ENCODE results near the gene PCSK5.

Gene PCSK5

DNA sequence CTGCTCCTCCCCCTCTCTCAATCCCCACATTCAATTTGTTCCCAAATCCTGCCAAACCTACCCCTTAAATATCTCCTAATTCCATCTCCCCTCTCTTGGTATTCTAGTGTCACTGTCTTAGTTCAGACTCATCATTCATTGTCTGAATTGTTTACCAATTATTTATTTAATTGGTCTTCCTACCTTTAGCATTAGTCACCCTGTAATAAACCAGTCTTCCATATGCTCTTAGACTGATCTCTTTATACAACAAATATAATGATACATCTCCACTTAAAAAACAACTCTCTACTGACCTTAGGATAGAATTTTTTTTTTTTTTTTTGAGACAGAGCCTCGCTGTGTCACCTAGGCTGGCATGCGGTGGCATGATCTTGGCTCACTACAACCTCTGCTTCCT is 452.4 kb downstream of the PCSK5 start:
- no peak for DNase-seq (ENCODE audit: low spot score)
- no peak for TF ChIP-seq CTCF (IDR thresholded peaks at IDR 0.05; ENCODE audit: borderline replicate concordance, control extremely low read depth, extremely low read depth, insufficient read depth, missing control alignments)
- in situ Hi-C loops (cut with MboI; ENCODE audit: low sequenced_read_pairs, unreplicated experiment) = no loop called here

DNA sequence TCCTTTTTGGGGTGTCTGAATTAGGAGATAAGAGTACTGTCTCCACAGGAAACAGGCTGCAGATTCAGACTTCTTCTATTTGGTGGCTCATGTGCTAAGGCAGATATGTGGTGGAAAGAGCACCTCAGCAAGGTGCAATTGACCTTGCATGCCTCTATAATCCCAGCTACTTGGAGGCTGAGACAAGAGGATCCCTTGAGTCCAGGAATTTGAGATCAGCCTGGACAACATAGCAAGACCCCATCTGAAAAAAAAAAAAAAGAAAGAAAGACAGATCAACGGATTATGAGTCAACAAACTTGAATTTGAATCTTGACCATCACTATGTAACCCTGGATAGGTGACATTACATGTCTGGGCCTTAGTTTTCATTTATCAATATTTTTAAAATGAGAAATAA is 459.4 kb downstream of the PCSK5 start:
- no peak for TF ChIP-seq CTCF (IDR thresholded peaks at IDR 0.05; ENCODE audit: borderline replicate concordance, control extremely low read depth, extremely low read depth, insufficient read depth, missing control alignments)
- in situ Hi-C loops (cut with MboI; ENCODE audit: low sequenced_read_pairs, unreplicated experiment) = no loop called here
- no peak for DNase-seq (ENCODE audit: low spot score)

- in situ Hi-C loops (cut with MboI; ENCODE audit: low sequenced_read_pairs, unreplicated experiment) = no loop called here
- TF ChIP-seq CTCF (IDR thresholded peaks at IDR 0.05; ENCODE audit: borderline replicate concordance, control extremely low read depth, extremely low read depth, insufficient read depth, missing control alignments) = no peak
- DNase-seq (ENCODE audit: low spot score) = no peak
These were observed 460.5 kb downstream of the PCSK5 start for GRCh38 chr9:76351006-76351405.

- in situ Hi-C loops (cut with MboI; ENCODE audit: low sequenced_read_pairs, unreplicated experiment) = no loop called here
- DNase-seq (ENCODE audit: low spot score) = no peak
- no peak for TF ChIP-seq CTCF (IDR thresholded peaks at IDR 0.05; ENCODE audit: borderline replicate concordance, control extremely low read depth, extremely low read depth, insufficient read depth, missing control alignments)
These were observed 461.6 kb downstream of the PCSK5 start for GRCh38 chr9:76352026-76352620.

- TF ChIP-seq CTCF (IDR thresholded peaks at IDR 0.05; ENCODE audit: borderline replicate concordance, control extremely low read depth, extremely low read depth, insufficient read depth, missing control alignments) = no peak
- in situ Hi-C loops (cut with MboI; ENCODE audit: low sequenced_read_pairs, unreplicated experiment) = no loop called here
- DNase-seq (ENCODE audit: low spot score) = no peak
These were observed 462.8 kb downstream of the PCSK5 start for GRCh38 chr9:76353280-76353679.

DNA sequence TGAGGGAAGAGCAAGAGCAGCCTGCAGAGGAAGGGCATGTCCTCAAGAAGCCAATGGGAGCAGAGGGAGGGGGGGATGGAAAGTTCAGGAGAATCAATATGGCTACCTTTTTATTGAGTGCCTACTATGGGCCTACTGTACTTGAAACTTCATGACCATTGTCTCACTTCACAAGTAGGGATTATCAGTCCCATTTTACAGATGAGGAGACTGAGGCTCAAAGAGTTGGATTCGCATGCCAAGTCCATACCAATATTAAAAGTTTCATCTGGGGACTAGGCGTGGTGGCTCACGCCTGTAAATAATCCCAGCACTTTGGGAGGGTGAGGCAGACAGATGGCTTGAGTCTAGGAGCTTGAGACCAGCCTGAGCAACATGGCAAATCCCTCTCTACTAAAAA is 463.7 kb downstream of the PCSK5 start:
- no peak for TF ChIP-seq CTCF (IDR thresholded peaks at IDR 0.05; ENCODE audit: borderline replicate concordance, control extremely low read depth, extremely low read depth, insufficient read depth, missing control alignments)
- in situ Hi-C loops (cut with MboI; ENCODE audit: low sequenced_read_pairs, unreplicated experiment) = no loop called here
- no peak for DNase-seq (ENCODE audit: low spot score)

DNA sequence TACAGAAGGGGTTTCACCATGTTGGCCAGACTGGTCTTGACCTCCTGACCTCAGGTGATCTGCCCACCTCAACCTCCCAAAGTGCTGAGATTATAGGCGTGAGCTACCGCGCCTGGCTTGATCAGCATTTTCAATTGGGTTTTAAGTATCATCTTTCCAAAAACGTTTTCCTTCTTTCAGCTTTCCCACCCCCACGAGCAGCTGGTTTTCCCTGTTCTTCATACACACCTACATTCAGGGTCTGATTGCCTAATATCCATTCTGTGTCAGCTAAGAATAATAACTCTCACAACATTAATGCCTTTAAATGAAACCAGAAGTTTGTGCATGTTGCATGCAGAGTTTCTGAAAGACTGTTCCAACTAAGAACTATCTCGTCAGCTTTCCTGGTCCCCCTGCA is 465.4 kb downstream of the PCSK5 start:
- no peak for TF ChIP-seq CTCF (IDR thresholded peaks at IDR 0.05; ENCODE audit: borderline replicate concordance, control extremely low read depth, extremely low read depth, insufficient read depth, missing control alignments)
- DNase-seq (ENCODE audit: low spot score) = no peak
- in situ Hi-C loops (cut with MboI; ENCODE audit: low sequenced_read_pairs, unreplicated experiment) = no loop called here

All from GM13976 (cell line).